Superior temporal gyrus (tissue), 1 donor: Measurements from ENCODE around the gene PRDM1.

Experiments
- DNase-seq: peaks from one replicate; pipeline ENCODE4 v3.0.0-alpha.2; 2016; ENCODE audit errors: extremely low spot score

Gene PRDM1

GRCh38 chr6:106085984-106086813 is at the start of gene PRDM1:
Gene PRDM1 (plus strand): TSS chr6:106086336. CDS start chr6:106086554, 218 bp downstream.
- DNase-seq, result peak; percentile 40

GRCh38 chr6:106037060-106037459 is 49.1 kb upstream of the PRDM1 start:
- no peak for DNase-seq

- no peak for DNase-seq
These were observed 46.1 kb upstream of the PRDM1 start for GRCh38 chr6:106039897-106040592.

GRCh38 chr6:106044151-106044550 is 42.0 kb upstream of the PRDM1 start:
- DNase-seq, result no peak

- no peak for DNase-seq
These were observed 41.1 kb upstream of the PRDM1 start for GRCh38 chr6:106045077-106045476.

GRCh38 chr6:106046116-106046853 is 39.9 kb upstream of the PRDM1 start:
- DNase-seq, result no peak

- DNase-seq, result no peak
These were observed 39.3 kb upstream of the PRDM1 start for GRCh38 chr6:106046854-106047200.

GRCh38 chr6:106048336-106048735 is 37.8 kb upstream of the PRDM1 start:
- no peak for DNase-seq

GRCh38 chr6:106050538-106050937 is 35.6 kb upstream of the PRDM1 start:
- no peak for DNase-seq

GRCh38 chr6:106051226-106051625 is 34.9 kb upstream of the PRDM1 start:
- DNase-seq, result no peak

- no peak for DNase-seq
These were observed 32.5 kb upstream of the PRDM1 start for GRCh38 chr6:106053484-106054205.

- no peak for DNase-seq
These were observed 30.6 kb upstream of the PRDM1 start for GRCh38 chr6:106055489-106055888.

GRCh38 chr6:106056060-106056745 is 29.9 kb upstream of the PRDM1 start:
- no peak for DNase-seq

GRCh38 chr6:106056746-106057390 is 29.3 kb upstream of the PRDM1 start:
- no peak for DNase-seq

GRCh38 chr6:106059331-106059730 is 26.8 kb upstream of the PRDM1 start:
- DNase-seq, result no peak

GRCh38 chr6:106060167-106060566 is 26.0 kb upstream of the PRDM1 start:
- DNase-seq, result no peak

GRCh38 chr6:106063448-106063850 is 22.7 kb upstream of the PRDM1 start:
- no peak for DNase-seq

- DNase-seq, result no peak
These were observed 22.0 kb upstream of the PRDM1 start for GRCh38 chr6:106064142-106064541.

- DNase-seq, result no peak
These were observed 21.4 kb upstream of the PRDM1 start for GRCh38 chr6:106064756-106065155.

- no peak for DNase-seq
These were observed 19.1 kb upstream of the PRDM1 start for GRCh38 chr6:106066989-106067388.

GRCh38 chr6:106069478-106069877 is 16.7 kb upstream of the PRDM1 start:
- DNase-seq, result no peak
